Measurements from ENCODE around the gene CERS6. TPM values are rescaled to one million over a fixed set of nuclear protein-coding genes. Genes with fewer than 3 reads are reported as not detected.

The CERS6 gene
- total RNA-seq, 4 donors from 2014 or later, result 42.3 to 62.1 (median 50.6) TPM

GRCh38 chr2:168524005-168524404 lies 67.9 kb downstream of the CERS6 start:
- TF ChIP-seq POLR2A (IDR thresholded peaks at IDR 0.05) (no peak), EP300 (IDR thresholded peaks at IDR 0.05; ENCODE audit: low read depth) (no peak), POLR2AphosphoS5 (IDR thresholded peaks at IDR 0.05) (no peak)
- TF ChIP-seq, protein P1, sequence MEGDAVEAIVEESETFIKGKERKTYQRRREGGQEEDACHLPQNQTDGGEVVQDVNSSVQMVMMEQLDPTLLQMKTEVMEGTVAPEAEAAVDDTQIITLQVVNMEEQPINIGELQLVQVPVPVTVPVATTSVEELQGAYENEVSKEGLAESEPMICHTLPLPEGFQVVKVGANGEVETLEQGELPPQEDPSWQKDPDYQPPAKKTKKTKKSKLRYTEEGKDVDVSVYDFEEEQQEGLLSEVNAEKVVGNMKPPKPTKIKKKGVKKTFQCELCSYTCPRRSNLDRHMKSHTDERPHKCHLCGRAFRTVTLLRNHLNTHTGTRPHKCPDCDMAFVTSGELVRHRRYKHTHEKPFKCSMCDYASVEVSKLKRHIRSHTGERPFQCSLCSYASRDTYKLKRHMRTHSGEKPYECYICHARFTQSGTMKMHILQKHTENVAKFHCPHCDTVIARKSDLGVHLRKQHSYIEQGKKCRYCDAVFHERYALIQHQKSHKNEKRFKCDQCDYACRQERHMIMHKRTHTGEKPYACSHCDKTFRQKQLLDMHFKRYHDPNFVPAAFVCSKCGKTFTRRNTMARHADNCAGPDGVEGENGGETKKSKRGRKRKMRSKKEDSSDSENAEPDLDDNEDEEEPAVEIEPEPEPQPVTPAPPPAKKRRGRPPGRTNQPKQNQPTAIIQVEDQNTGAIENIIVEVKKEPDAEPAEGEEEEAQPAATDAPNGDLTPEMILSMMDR (IDR thresholded peaks at IDR 0.05), result no peak
- no peaks in the 10 kb centered on the region for H3K9me3 ChIP-seq
- DNase-seq, result no peak
- intact Hi-C loops (cut with DNase I; ENCODE audit: low total_unique reads) (no loop called here), in situ Hi-C loops (cut with MboI; ENCODE audit: low pct_ligation_motif_present in 1 of 4, low pct_unique_long_range_greater_than_20kb in 1 of 4, low sequenced_read_pairs in 3 of 4) (no loop called here)
- no peaks in the 10 kb centered on the region for H3K36me3 ChIP-seq
- no peak overlapping the region for H3K4me3 ChIP-seq
- H3K4me1 ChIP-seq, result peaks cover 0 to 59% (median 24%) of the 10 kb centered on the region in 4 donors
- no peak overlapping the region for H3K27ac ChIP-seq
- no peaks in the 10 kb centered on the region for H3K27me3 ChIP-seq
- 75 to 82% methylated on average over 2 of the region's 2 CpGs for WGBS, 2 donors (ENCODE audit: low coverage in 1 of 2)

GRCh38 chr2:168525020-168525419 lies 68.9 kb downstream of the CERS6 start:
- Histone ChIP-seq H3K27ac (peak overlapping the region in 1 of 4 donors; percentile 34), H3K4me1 (peaks cover 0 to 66% (median 28%) of the 10 kb centered on the region in 4 donors), H3K9me3 (no peaks in the 10 kb centered on the region), H3K36me3 (no peaks in the 10 kb centered on the region), H3K4me3 (no peak overlapping the region), H3K27me3 (no peaks in the 10 kb centered on the region)
- peak; percentile 37 for DNase-seq
- WGBS, 2 donors (ENCODE audit: low coverage in 1 of 2), result 60% methylated on average over 3 of the region's 3 CpGs; no CpG with 5 or more reads in 1 of the 2 donors
- intact Hi-C loops (cut with DNase I; ENCODE audit: low total_unique reads), result no loop called here
- in situ Hi-C loops (cut with MboI; ENCODE audit: low pct_ligation_motif_present in 1 of 4, low pct_unique_long_range_greater_than_20kb in 1 of 4, low sequenced_read_pairs in 3 of 4), result no loop called here
- TF ChIP-seq EP300 (IDR thresholded peaks at IDR 0.05; ENCODE audit: low read depth) (no peak), POLR2AphosphoS5 (IDR thresholded peaks at IDR 0.05) (no peak), POLR2A (IDR thresholded peaks at IDR 0.05) (no peak)
- TF ChIP-seq, protein P1 (IDR thresholded peaks at IDR 0.05), result no peak

GRCh38 chr2:168525716-168526446 lies 69.8 kb downstream of the CERS6 start:
- no peak overlapping the region for H3K4me3 ChIP-seq
- no peaks in the 10 kb centered on the region for H3K9me3 ChIP-seq
- in situ Hi-C loops (cut with MboI; ENCODE audit: low pct_ligation_motif_present in 1 of 4, low pct_unique_long_range_greater_than_20kb in 1 of 4, low sequenced_read_pairs in 3 of 4) (no loop called here), intact Hi-C loops (cut with DNase I; ENCODE audit: low total_unique reads) (no loop called here)
- DNase-seq, result no peak
- H3K27ac ChIP-seq, result peak overlapping the region in 3 of 4 donors; percentile 4 to 29 (median 19)
- no peaks in the 10 kb centered on the region for H3K36me3 ChIP-seq
- H3K27me3 ChIP-seq, result no peaks in the 10 kb centered on the region
- 56 to 75% methylated on average over 1 of the region's 1 CpG for WGBS, 2 donors (ENCODE audit: low coverage in 1 of 2)
- peaks cover 0 to 74% (median 28%) of the 10 kb centered on the region in 4 donors for H3K4me1 ChIP-seq
- no peak for TF ChIP-seq POLR2AphosphoS5 (IDR thresholded peaks at IDR 0.05)
- TF ChIP-seq, protein P1 (IDR thresholded peaks at IDR 0.05), result no peak
- no peak for TF ChIP-seq EP300 (IDR thresholded peaks at IDR 0.05; ENCODE audit: low read depth)
- no peak for TF ChIP-seq POLR2A (IDR thresholded peaks at IDR 0.05)

- in situ Hi-C loops (cut with MboI; ENCODE audit: low pct_ligation_motif_present in 1 of 4, low pct_unique_long_range_greater_than_20kb in 1 of 4, low sequenced_read_pairs in 3 of 4) (no loop called here), intact Hi-C loops (cut with DNase I; ENCODE audit: low total_unique reads) (no loop called here)
- no peak for DNase-seq
- no peaks in the 10 kb centered on the region for H3K9me3 ChIP-seq
- WGBS, 2 donors (ENCODE audit: low coverage in 1 of 2), result 42 to 80% methylated on average over 1 to 3 of the region's 3 CpGs
- H3K27ac ChIP-seq, result peak overlapping the region; percentile 14 to 29 (median 18)
- TF ChIP-seq POLR2AphosphoS5 (IDR thresholded peaks at IDR 0.05) (peak in 2 of 3 donors; percentile 23 to 26), POLR2A (IDR thresholded peaks at IDR 0.05) (no peak), EP300 (IDR thresholded peaks at IDR 0.05; ENCODE audit: low read depth) (no peak)
- TF ChIP-seq, protein P1 (IDR thresholded peaks at IDR 0.05), result no peak
- no peak overlapping the region for H3K4me3 ChIP-seq
- H3K36me3 ChIP-seq, result no peaks in the 10 kb centered on the region
- no peaks in the 10 kb centered on the region for H3K27me3 ChIP-seq
- H3K4me1 ChIP-seq, result peaks cover 0 to 72% (median 21%) of the 10 kb centered on the region in 4 donors
Observed at GRCh38 chr2:168526641-168527040, 70.6 kb downstream of the CERS6 start.

Data from transverse colon (tissue), 4 donors.